Skeletal muscle cell (primary cell): ENCODE data around the gene EPHA1.
"Not testable (repeated sequence)": the region's sequence is repeated elsewhere in the genome, so short reads cannot be mapped to it uniquely, and the experiment has no call there.

Experiments used
- DNase-seq: peaks from one replicate; pipeline ENCODE4 v3.0.0-alpha.2; 2010; ENCODE audit warnings: low read depth
- H3K4me3 ChIP-seq: 2 replicates; pipeline ENCODE4 v1.5.1; 2011; ENCODE audit warnings: low read depth, mild to moderate bottlenecking, control low read depth, low read length, moderate library complexity

Gene EPHA1

GRCh38 chr7:143407287-143408251 lies 1.1 kb downstream of the EPHA1 start:
- DNase-seq = no peak
- no peak overlapping the region for H3K4me3 ChIP-seq

DNA sequence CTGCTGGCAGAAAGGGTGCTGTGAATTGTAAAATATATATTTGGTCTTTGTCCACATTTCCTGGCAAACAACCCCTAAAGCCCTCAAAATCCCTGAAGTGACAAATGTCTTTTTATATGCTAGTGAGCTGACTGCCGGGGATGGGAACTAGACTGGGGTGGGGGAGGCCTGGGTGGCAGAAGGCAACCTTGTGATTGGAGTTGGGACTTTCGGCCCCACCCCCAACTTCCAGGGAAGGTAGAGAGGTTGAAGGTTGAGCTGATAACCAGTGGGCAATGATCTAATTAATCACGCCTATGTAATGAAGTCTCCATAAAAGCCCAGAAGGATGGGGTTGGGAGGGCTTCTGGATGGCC lies 2.7 kb downstream of the EPHA1 start:
- DNase-seq = no peak
- H3K4me3 ChIP-seq = no peak overlapping the region

GRCh38 chr7:143405173-143406001 lies 3.3 kb downstream of the EPHA1 start:
- H3K4me3 ChIP-seq = no peak overlapping the region
- no peak for DNase-seq

DNA sequence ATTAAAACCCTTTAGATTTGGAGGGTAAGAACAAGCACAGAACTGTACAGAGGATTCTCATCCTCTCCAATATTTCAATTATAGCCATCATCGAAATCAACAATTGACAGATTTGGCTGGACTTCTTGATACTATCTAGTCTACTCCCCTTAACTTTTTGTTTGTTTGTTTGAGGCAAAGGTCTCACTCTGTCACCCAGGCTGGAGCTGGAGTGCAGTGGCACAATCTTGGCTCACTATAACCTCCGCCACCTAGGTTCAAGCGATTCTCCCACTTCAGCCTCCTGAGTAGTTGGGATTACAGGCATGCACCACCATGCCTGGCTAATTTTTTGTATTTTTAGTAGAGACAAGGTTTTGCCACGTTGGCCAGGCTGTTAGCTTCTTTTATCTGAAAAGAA lies 6.4 kb downstream of the EPHA1 start:
- not testable (repeated sequence) for H3K4me3 ChIP-seq, DNase-seq

GRCh38 chr7:143401265-143401664 lies 7.4 kb downstream of the EPHA1 start:
- H3K4me3 ChIP-seq = no peak overlapping the region
- no peak for DNase-seq

GRCh38 chr7:143399642-143400041 lies 9.0 kb downstream of the EPHA1 start:
- no peak for DNase-seq
- no peak overlapping the region for H3K4me3 ChIP-seq

GRCh38 chr7:143399151-143399550 lies 9.5 kb downstream of the EPHA1 start:
- no peak overlapping the region for H3K4me3 ChIP-seq
- DNase-seq = no peak

GRCh38 chr7:143398616-143399015 lies 10.0 kb downstream of the EPHA1 start:
- no peak for DNase-seq
- H3K4me3 ChIP-seq = no peak overlapping the region

DNA sequence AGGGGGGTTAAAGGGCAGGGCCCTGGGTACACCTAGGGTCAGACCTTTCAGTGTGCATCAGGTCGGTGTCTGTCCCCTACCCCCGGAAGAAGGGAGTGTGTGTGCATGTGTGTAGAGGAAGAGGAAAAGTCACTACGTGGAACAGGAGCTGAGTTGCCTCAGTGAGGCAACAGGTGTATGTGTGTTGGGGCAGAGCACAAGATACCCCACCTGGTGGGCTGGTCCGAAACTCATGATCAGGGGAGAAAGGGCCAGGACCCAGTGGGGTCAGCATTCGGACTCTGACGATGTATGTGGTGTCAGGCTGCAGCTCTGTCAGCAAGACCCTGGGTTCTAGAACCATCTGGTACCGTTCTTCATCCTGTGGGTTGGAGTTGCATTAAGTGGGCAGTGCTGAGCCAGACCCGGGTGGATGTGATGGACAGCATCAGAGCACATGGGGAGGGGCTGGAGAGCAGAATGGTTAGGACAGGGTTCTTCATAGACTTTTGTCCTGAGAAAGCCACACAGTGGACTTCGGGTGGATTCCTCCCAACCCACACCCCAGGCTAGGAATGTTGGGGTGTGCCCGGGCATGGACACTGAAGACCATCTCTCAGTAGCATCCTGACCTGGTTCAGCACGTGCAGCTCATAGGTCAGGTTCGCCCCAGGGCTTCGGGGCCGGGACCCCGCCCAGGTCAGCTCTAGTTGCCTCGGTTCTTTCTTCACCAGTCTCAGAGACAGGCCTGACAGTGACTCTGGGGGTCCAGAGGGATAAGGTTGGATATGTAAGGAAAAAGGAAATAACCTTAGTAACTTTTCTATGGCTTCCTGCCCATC lies 10.7 kb downstream of the EPHA1 start:
- H3K4me3 ChIP-seq = no peak overlapping the region
- DNase-seq = no peak

DNA sequence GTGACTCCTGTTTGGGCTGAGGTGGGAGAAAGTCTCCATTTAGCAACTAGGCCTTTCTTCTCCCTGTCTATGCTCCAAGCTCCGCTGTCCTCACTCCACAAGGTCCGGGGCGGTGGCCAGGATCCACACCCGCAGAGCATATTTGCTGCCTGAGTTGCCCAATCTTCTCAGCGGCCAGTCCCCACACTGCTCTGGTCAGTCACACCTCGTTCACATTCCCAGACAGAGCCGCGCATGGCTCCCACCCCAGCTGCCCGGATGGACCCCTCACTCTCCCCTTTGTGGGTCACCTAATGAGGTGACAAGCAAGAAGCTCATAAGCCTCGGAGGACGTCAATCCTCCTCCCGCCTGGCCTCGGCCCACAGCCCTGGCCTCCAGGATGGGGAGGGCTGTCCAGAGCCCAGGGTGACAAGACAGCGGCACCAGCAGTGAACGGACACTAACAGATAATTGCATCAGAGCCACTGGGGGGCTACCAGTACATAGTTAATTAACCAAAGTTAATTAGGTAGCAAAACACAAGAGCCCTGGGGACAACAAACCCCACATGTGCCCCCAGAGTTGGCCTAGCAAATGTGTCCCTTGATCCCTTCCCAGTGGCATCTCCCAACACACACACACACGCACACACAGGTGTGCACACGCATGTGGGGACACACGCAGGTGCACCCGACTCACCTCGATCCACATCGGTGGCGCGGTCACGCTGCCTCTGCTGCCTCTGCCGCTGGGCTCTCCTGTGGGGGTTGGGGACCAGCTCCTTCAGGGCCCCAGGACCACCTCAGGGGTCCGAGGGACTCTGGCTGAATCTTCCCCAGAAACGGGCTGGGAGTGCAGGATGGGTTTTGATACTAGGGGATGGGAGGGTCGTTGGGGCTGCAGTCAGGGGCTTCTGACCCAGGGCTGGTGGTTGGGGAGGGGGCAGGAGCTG lies 11.8 kb downstream of the EPHA1 start:
- no peak for DNase-seq
- H3K4me3 ChIP-seq = no peak overlapping the region

- H3K4me3 ChIP-seq = no peak overlapping the region
- DNase-seq = no peak
These were observed 12.5 kb downstream of the EPHA1 start for GRCh38 chr7:143396182-143396581.

- DNase-seq = no peak
- no peak overlapping the region for H3K4me3 ChIP-seq
These were observed 13.2 kb downstream of the EPHA1 start for GRCh38 chr7:143395187-143396149.

DNA sequence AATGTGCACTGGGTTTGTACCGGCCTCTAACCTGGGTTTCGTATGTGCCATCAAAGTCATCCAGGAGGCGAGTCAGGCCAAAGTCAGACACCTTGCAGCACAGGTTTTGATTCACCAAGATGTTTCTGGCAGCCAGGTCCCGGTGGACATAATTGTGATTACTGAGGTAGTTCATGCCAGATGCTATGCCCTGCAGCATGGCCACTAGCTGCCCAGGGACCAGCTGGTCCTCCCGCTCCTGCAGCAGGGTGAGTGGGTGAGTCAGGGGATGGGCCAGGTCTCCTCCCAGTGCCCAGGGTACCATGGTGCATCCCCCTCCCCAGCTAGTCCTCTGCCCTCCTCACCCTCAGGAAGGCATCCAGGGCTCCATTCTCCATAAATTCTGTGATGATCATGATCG lies 13.9 kb downstream of the EPHA1 start:
- no peak overlapping the region for H3K4me3 ChIP-seq

DNA sequence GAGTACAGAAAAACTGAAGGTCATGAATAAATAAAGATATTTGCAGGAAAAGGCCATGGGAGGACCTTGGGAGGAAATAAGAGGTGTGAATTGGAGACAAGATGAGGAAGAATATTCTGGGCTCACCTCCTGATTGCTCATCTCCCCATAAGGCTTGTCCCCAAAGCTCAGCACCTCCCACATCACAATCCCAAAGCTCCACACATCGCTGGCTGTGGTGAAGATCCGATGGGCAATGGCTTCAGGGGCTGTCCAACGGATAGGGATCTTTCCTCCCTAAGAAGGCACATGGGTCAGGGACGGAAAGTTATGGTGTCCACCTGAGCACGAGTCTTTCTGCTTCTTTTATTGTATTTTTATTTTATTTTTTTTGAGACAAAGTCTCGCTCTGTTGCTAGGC lies 14.6 kb downstream of the EPHA1 start:
- H3K4me3 ChIP-seq = no peak overlapping the region
- no peak for DNase-seq

More for the DNA sequence above, 13.9 kb downstream of the EPHA1 start:
- DNase-seq = no peak

DNA sequence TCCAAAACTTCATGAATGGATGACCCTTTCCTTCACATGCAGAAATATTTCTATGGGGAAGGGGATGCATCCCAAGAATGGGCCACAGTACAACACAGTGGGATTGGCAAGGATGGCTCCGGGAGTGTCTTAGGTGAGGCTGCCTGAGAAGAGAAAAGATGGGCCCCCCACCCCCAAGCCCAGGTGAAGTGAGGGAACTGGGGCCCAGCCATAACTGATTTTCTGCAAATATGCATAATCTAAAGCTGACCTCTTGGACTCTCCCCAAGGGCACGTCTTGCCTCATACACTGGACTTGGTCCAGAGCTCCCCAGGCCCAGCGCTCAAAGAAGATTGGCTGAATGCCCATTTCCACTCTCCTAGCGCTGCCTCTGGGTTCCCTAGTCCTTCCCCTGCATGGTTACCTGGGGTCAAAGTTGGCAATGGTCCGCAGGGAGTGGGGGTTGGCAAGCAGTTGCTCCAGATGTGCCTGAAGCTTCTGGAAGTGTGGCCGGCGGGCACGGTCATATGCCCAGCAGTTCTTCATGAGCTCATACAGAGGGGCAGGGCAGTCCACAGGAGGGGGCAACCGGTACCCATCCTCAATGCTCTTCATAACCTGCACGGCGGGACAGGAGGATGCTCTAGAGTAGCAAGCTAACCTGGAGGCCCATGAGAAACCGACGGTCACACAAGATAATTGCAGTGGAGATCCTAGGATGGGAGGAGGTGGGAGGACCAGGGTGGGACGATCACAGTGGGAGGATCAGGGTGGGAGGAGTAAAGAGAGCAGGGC lies 15.2 kb downstream of the EPHA1 start:
- no peak for DNase-seq
- no peak overlapping the region for H3K4me3 ChIP-seq

DNA sequence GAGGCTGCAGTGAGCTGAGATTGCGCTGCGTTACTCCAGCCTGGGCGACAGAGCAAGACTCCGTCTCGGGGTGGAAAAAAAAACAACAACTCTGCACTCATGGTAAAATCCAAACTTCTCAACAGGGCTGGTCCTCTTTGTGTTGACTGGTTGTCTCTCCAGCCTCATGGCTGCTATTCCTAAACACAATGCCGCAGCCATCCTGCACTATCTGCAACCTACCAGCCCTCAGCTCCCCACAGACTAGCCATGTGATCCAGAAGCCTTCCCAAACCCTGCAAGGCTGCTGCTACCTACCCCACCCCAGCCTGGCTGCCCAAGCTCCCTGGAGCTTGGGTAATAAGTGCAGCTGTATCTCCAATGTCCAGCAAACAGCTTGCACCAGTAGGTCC lies 15.8 kb downstream of the EPHA1 start:
- DNase-seq = no peak
- no peak overlapping the region for H3K4me3 ChIP-seq

GRCh38 chr7:143392427-143392826 lies 16.2 kb downstream of the EPHA1 start:
- H3K4me3 ChIP-seq, DNase-seq: not testable (repeated sequence)
